ENCODE data around the gene SRPK1. TPM values are rescaled to one million over a fixed set of nuclear protein-coding genes. Genes with fewer than 3 reads are reported as not detected.

SRPK1 gene
- total RNA-seq, 1 experiment from 2014 or later = 89.4 TPM

GRCh38 chr6:35786810-35787209, 134.1 kb downstream of the SRPK1 start:
- ATAC-seq (no peak), DNase-seq (ENCODE audit: low read depth, low spot score) (no peak)
- no peak overlapping the region for H3K4me3 ChIP-seq (replicated peaks in 1 of 2; ENCODE audit: low read depth in 1 of 2, low read length in 2 of 2)
- ChIA-PET POLR2A (no interaction called here), CTCF (no interaction called here), RAD21 (ENCODE audit: low non-redundant PET in 1 of 2, low total read pairs in 2 of 2, uncharacterized antibody in 2 of 2, unreplicated experiment in 2 of 2) (no interaction called here)
- no peak overlapping the region for H3K4me2 ChIP-seq (ENCODE audit: low read length)
- no peaks in the 10 kb centered on the region for H3K36me3 ChIP-seq (ENCODE audit: control insufficient read depth in 1 of 2, insufficient read depth in 2 of 2, low read length in 2 of 2)
- no TSS peak for BruUV-seq (replicated peaks)
- no peaks in the 10 kb centered on the region for H3K79me2 ChIP-seq (ENCODE audit: insufficient read depth, low read length)
- intact Hi-C loops (cut with micrococcal nuclease) = no loop called here
- H3K4me1 ChIP-seq (ENCODE audit: control insufficient read depth in 1 of 2, insufficient read depth in 2 of 2, low read length in 2 of 2) = peaks cover 6 to 9% of the 10 kb centered on the region in 2 experiments; a peak in 3 of 4 replicates
- peaks cover 21% of the 10 kb centered on the region; the same call in 1 of the 2 replicates for H3K27me3 ChIP-seq (ENCODE audit: insufficient read depth, low read length)
- no peak overlapping the region for H3K27ac ChIP-seq (ENCODE audit: low read depth, low read length)
- no peak overlapping the region for H3K9ac ChIP-seq (ENCODE audit: low read length)
- TF ChIP-seq POLR2AphosphoS5 (IDR thresholded peaks at IDR 0.05; ENCODE audit: low read depth, low read length) (no peak), CEBPB (IDR thresholded peaks at IDR 0.05; ENCODE audit: low read depth) (no peak), ZBTB33 (IDR thresholded peaks at IDR 0.05; ENCODE audit: extremely low read depth, insufficient replicate concordance, low read length) (no peak), SIN3A (IDR thresholded peaks at IDR 0.05; ENCODE audit: low read depth) (no peak), TCF7L2 (IDR thresholded peaks at IDR 0.05; ENCODE audit: borderline replicate concordance, extremely low read depth, insufficient read depth, insufficient read length) (no peak), YY1 (IDR thresholded peaks at IDR 0.05; ENCODE audit: extremely low read depth, insufficient replicate concordance, low read depth, low read length) (no peak), EZH2 (IDR thresholded peaks at IDR 0.05) (no peak), SRF (IDR thresholded peaks at IDR 0.05; ENCODE audit: low read depth) (no peak), ZFX (IDR thresholded peaks at IDR 0.05) (no peak), SP1 (IDR thresholded peaks at IDR 0.05; ENCODE audit: low read depth) (no peak)
- no peaks in the 10 kb centered on the region for H3K9me3 ChIP-seq (ENCODE audit: control insufficient read depth in 1 of 2, insufficient read depth in 1 of 2, low read depth in 1 of 2, low read length in 2 of 2)
- no peaks in the 10 kb centered on the region for H4K20me1 ChIP-seq (ENCODE audit: insufficient read depth)
- H2AFZ ChIP-seq (ENCODE audit: low read depth, low read length, poor library complexity, severe bottlenecking) = no peak overlapping the region
- no peaks in the 10 kb centered on the region for H3K9me2 ChIP-seq (ENCODE audit: insufficient read depth)

Data from HCT116 (cell line).